KBM-7 (cell line): Measurements from ENCODE around the gene LDAH.
A peak's percentile ranks its signal among the peaks of the same experiment; 100 is the strongest.
"Not testable (repeated sequence)": the region's sequence is repeated elsewhere in the genome, so short reads cannot be mapped to it uniquely, and the experiment has no call there.

Experiments
- DNase-seq: peaks from one replicate; pipeline ENCODE4 v3.0.0-alpha.2; 2015
- in situ Hi-C: fragments of 300-500 bp; cut with MboI; formaldehyde crosslinking; loops from 2 replicates; pipeline ENCODE4 v1.14.3; 2020; ENCODE audit warnings: low sequenced_read_pairs, low pct_unique_long_range_greater_than_20kb, mixed read lengths

The LDAH gene

DNA sequence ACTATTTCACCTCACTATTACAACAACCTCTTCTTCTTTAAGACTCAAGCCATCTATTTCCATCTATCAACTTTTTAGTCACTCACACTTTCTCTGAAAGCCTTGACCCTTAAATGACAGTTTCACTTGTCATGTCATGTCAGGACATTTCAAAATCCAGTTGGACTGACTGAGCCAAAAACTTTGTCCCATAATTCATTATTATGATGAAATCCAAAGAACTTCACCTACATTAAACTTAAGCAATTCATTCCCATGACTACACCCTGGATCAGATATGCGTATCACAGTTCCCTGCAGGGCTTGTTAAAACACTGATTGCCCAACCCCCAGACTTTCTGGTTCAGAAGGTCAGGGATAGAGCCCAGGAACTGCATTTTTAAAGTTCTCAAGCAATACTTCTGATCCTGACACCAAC lies 26.5 kb downstream of the LDAH start:
- no peak for DNase-seq
- in situ Hi-C loops = no loop called here

DNA sequence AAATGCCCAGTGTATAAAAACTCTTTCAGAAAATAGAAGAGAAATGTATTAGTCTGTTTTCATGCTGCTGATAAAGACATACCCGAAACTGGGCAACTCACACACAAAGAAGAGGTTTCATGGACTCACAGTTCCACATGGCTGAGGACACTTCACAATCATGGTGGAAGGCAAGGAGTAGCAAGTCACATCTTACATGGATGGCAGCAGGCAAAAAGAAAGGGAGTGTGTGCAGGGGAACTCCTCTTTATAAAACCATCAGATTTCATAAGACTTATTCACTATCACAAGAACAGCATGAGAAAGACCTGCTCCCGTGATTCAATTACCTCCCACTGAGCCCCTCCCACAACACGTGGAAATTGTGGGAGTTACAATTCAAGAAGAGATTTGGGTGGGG lies 29.0 kb downstream of the LDAH start:
- DNase-seq, in situ Hi-C loops: not testable (repeated sequence)

DNA sequence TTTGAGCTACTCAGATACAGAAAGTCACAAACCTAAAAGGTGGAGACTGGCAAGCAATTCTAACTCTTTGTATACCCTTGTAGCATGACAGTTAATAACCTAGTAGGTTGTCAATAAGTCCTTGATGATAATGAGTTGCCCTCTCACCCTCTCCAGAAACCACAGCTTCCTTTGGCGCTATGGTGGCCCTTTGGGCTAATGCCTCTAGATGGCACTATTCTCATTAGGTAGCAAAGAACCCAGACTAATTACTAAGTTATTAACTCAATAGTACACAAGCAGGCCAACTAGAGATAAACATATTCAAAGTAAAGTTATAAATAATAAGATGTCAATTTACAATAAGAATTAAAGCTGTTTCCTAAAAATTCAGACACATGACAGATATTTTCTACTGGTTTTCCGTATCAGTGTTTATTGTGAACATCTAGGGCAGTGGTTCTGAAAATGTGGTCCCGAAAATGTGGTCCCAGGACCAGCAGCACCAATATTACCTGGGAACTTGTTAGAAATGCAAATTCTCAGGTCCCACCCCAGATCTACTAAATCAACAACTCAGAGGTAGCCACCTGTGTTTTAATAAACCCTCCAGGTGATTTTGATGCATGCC lies 41.1 kb downstream of the LDAH start:
- in situ Hi-C loops = no loop called here

DNA sequence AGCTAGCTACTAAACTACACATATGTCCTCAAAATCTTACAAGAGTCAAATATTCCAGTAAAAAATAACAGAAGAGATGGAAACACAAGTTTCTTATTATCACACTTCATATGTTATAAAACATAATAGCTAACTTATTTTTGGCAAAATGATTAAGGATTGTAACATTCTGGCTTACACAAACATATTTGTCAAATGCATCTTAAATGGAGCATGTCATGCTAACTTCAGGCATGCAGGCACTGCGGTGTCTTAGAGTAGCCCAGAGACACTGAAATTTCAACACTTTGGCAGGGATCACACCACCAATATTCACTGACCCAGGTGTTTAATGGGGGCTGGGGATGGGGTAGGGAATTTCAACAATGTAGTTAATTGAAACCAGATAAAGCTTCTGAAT lies 51.6 kb downstream of the LDAH start:
- in situ Hi-C loops = no loop called here
- DNase-seq = no peak

More for the DNA sequence above, 41.1 kb downstream of the LDAH start:
- peak; percentile 19 for DNase-seq

DNA sequence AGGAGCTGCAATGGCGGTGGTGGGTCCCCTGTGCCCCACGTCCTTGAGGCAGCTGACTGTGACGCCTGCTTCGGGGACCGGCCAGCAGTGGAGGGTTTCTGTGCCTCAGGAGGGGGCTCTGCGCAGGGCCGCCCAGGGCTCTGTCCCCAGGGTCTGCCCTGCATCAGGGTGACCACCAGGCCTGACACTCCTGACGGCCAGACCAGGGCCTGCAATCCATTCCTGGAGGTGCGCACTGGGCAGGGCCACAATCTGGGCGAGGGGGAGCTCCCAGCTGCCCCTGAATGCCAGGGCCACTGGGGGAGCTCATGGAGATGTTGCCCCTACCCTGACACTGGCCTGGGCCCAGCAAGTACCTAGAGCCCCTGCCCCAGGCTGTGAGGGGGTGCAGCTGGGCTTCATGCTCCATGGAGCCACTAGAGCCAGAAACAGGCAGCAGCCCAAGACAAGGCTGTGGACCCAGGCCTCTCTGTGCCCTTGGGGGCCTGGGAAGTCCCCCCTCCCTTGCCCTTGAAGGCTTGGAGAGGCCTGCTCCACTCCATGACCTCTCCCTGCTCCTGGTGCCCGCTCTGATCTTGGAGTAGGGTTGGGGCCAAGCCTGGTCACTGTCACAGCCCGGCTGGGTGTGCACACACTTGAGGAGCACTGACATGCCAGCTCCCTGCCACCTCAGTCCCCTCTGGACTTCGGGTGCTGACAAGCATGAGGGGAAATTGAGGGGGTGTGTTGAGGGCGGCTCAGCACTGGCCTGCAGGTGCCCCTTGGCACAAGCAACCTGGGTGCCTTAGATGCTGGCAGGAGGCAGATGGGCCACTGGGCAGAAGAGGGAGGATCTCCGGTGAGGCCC lies 55.9 kb downstream of the LDAH start:
- no peak for DNase-seq
- in situ Hi-C loops = no loop called here

DNA sequence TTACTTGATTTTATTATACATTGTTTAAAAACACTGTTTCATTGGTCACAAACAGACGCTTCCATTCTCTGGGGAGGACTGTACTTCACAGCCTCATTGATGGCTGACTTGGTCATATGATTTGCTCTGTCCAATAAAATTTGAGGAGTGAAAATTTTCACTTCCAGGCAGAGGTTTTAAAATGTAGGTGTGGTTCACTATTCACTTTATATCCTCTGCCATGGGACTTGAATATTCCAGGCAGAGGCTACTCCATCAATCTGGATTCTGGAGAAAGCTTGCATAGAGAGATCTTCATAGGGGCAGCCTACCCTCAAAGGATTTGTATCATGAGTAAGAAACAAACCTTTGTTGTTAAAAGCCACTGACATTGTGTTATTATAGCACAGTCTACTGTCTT lies 56.7 kb downstream of the LDAH start:
- DNase-seq = no peak
- in situ Hi-C loops = no loop called here

DNA sequence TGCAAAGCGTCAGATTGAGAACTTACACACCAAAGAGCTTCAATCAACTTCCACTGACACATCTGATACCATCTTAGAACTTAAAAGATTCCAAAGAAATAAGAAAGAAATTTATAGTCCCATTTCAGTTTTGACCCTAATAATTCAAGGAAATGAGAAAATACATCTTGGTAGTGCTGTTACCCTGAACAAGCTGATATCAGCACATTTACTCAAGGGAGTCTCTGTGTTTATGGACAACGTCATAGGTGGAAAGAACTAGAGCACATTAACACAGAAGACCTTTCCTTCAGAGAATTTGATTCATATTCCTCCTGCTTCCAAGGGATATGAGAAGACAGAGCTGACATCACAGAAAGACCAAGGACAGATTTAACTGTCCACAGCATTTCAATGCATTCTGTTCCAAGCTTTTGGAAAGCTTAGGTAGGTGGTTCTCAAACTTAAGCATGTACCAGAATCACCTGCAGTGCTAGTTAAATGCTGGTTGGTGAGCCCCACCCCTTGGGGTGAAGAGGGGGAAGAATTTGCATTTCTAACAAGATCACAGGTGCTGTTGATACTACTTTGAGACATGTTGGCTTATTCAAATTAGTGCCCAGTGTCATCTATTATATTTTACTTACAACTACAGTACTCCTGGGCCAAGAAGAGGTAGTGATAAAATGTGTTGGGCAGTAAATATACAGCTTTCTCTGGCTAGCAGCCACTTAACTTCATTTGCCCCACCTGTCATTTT lies 59.8 kb downstream of the LDAH start:
- in situ Hi-C loops = no loop called here
- no peak for DNase-seq

DNA sequence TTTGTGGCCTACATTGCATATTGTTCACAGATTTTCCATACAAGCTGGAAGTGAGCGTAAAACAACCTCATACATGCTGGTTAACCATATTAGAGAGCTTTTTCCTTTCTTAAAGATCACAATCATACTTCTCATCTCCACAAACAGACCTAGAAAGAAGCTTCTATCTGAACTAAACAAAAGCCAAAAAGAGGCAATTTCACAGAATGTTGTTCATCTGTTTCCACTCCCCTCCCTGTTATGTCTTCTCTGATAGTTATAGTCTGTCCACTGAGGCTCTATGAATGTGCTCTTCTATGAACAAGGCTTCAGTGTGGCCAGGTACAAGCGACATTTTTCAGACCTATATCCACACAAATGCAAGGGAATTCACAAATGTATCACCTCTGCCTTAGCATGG lies 63.4 kb downstream of the LDAH start:
- no peak for DNase-seq
- in situ Hi-C loops = no loop called here

DNA sequence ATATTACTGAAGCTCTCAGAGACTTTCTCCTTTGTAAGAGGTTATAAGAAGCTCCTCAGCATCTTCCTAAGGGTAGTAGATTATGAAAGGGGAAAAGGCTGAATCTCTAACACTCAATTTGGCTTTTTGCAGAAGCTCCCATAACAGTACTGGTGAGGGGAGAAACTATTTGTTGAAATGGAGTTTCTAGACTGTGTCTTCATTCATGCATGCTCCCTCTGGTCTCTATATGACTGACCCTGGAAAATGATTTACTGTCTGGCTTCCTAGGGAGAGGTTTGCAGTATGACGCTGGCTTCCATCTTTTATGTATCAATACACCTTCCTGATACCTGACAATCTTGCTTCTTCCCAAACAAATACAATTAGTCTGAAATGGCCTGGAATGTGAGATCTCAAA lies 63.9 kb downstream of the LDAH start:
- no peak for DNase-seq
- in situ Hi-C loops = no loop called here

DNA sequence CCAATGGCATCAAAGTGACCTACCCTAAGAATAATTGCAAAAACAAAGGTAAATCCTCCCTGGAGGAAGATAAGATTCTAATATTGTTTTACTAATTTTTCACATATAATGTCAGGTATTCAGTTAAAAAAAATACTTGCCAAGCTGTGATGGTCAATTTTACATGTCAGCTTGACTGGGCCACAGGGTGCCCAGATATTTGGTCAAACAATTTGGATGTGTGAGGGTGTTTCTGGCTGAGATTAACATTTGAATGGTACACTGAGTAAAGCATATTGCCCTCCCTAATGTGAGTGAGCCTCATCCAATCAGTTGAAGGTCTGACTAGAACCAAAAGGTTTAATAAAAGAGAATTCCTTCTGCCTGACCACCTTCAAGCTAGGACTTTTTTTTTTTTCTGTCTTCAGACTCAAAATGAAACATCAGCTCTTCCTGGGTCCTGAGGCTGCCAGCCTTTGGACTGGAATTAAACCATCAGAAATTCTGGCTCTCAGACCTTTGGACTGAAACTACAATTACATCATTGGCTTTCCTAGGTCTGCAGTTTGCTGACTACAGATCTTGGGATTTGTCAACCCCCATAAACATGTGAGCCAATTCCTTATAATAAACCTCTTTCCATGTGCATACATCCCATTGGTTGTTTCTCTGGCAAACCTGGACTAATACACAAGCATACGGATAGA lies 65.4 kb downstream of the LDAH start:
- DNase-seq = no peak
- in situ Hi-C loops = no loop called here

DNA sequence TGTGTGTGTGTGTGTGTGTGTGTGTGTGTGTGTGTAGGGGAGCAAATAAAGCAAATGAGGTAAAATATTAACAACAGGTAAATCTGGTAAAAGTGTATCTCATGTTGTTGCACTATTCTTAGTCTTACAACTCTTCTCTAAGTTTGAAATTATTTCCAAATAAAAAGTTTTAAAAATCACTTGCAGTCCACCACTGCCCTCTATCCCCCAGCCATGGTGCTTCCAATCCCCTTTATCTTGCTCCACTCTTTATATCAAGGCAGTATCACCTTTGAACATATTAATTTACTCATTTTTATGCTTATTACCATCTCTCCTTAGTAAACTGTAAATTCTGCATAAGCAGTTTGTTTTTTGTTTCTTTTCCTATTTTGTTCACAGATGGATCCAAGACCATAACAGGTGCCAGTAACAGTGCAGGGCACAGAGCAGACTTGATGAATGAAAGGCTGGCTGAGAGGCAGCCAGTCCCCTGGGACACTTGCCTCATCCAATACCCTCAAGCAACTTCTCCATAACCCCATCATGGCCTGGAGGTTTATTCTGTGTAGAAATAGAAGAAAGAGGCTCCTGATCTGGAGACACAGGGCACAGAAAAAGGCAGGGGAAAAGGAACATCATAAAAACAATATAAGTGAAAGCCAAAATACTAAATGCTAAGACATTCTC lies 67.6 kb downstream of the LDAH start:
- no peak for DNase-seq
- in situ Hi-C loops = no loop called here

DNA sequence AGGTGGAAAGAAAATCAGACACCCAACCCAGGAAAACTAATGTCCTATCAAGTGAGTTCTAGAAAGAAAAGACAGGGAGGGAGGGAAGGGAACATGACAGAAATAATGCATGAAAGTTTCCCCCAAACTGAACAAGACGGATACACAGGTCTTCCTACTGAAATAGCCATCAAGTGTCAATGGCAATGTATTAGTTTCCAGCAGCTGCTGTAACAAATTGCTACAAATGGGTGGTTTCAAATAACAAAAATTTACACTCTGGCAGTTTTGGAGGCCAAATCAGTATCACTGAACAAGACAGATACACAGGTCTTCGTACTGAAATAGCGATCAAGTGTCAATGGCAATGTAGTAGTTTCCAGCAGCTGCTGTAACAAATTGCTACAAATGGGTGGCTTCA lies 70.6 kb downstream of the LDAH start:
- in situ Hi-C loops = no loop called here
- no peak for DNase-seq

DNA sequence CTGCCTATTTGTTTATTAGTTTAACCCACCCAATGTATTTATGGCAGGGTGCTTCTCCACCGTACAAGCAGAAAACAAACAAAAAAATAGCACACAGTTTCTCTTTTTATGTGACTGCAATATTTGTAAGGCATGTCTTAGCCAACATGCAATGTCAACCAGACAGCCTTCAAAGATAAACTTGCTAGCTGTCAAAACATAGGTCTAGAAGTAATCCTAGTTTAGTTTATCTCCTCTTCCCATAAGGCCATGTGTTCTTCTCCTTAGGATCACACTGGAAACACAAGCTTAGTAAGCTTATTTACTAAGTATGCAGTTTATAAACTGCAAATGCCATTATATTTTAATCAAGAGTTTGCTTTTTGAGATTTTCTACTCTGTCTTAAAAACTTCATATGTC lies 75.6 kb downstream of the LDAH start:
- in situ Hi-C loops = no loop called here
- DNase-seq = no peak

DNA sequence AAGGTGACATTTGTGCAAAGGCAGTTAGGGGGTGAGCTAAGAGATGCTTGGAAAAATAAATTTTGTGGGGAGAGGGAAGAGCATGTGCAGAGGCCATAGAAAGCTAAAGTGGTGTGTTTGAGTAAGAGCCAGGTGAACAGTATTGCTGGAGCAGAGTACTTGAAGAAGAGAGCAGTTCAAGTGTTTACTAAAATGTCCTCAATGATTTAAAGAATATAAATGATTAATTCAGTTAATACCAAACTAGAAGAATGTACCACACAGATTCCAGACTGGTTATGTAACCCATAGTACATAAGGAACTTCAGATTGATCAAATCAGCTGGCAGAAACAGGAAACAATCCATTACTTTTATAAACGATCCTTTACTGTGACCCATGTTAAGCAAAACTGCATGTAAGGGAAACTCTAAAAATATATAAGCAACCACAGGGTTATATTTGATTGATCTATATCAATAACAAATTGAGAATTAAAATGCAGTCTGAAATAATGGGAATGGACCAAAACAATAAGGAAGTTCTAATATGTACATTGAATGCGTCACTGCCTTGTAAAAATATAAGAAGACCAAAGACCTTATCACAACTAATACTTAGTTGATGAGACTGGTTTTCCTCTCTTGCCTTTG lies 76.9 kb downstream of the LDAH start:
- DNase-seq = no peak
- in situ Hi-C loops = no loop called here

DNA sequence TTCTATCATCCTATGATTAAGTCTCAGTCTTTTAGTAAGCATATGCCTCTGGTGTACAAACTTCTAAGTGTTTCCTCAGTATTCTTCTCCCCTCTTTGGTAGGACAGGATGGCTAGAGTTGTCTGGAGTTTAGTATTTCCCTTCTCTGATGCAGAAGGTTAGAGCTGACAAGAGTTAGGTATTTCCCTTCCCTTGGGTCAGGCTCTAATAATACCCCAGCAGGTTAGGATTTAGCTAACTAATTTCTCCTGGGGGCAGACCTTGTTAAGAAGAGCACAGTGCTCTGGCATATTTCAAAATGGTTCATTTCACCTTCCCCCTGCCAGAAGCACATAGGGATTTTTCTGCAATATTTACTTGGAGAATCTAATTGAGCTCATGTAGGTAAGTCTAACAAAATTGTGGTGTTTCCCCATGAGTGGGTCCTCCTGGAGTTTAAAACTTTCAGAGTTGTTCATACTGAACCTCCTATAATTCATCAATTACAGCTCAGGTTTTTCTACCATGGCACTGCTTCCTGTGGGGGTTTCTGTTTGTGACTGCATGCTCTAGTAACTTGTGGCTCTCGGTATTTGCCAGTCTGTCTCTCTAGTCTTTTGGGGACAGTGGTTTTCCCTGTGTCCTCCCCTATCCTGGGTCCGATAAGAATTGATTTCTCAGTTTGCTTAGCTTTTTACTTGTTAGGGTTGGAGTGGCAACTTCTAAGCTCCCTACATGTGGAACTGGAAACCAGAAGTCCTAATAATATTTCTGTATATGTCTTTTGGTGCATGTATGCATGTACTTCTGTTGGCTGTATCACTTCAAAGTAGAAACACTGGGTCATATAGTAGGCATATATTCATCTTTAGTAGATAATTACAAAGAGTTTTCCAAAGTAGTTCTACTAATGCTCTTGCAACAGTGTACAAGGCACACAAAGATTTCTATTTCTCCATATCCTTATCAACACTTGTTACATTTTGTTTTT lies 78.2 kb downstream of the LDAH start:
- DNase-seq = no peak
- in situ Hi-C loops = no loop called here

DNA sequence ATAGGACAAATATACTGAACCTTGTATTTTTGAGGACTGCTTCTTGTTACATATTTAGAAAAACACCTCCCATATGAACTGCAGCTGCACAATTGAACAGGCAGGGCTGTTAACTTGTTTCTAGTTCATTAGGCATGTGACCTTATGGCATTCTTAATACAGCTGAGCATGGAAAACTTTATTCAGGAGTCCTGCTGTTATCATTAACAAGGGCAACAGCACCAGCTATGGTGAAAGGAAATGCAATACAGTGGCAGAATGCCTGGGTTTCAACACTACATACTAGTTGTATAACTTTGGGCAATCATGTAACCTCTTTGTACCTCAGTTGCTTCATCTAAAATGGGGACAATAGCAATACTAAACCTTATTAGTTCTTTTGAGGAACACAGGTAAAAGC lies 84.1 kb downstream of the LDAH start:
- no peak for DNase-seq
- in situ Hi-C loops = no loop called here

DNA sequence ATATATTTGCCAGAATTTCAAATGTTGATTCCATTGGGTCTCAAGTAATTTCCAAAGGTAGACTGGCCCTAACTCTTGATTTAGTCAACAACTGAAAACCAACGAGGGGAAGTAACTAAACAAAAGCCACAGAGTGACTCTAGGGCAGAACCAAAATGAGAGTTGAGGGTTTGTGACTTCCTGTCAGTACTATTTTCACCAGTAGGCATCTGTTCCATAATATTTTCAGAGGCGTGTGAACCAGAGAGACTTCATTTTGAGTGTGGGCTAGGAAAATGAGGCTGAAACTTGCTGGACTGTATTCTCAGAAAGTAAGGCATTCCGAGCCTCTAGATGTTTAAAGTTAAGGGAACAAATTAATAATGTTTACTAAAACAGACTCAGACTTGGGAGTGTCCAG lies 85.4 kb downstream of the LDAH start:
- in situ Hi-C loops = no loop called here
- DNase-seq = peak; percentile 70
